WTC11 (cell line): ENCODE data around the gene RTKN2.

Experiments
- AFF4 ChIP-seq: sonication (generic); formaldehyde crosslinking; IDR thresholded peaks from 2 replicates; pipeline ENCODE4 v1.8.1; 2023; ENCODE audit warnings: mild to moderate bottlenecking, missing genetic modification reagents, borderline replicate concordance
- CREB1 ChIP-seq: sonication (generic); formaldehyde crosslinking; IDR thresholded peaks from 2 replicates; pipeline ENCODE4 v1.8.0; 2023; ENCODE audit warnings: mild to moderate bottlenecking, missing genetic modification reagents
- CTCF ChIP-seq: fragments of 200-600 bp; IDR thresholded peaks from 2 replicates; pipeline ENCODE4 v1.8.0; 2022; ENCODE audit warnings: antibody characterized with exemption
- E2F4 ChIP-seq: sonication (generic); formaldehyde crosslinking; IDR thresholded peaks from 2 replicates; pipeline ENCODE4 v1.8.1; 2022; ENCODE audit warnings: low read depth, mild to moderate bottlenecking, moderate library complexity, missing genetic modification reagents, borderline replicate concordance
- E2F5 ChIP-seq: sonication (generic); formaldehyde crosslinking; IDR thresholded peaks from 2 replicates; pipeline ENCODE4 v1.8.1; 2022; ENCODE audit warnings: mild to moderate bottlenecking, moderate library complexity, missing genetic modification reagents
- MXD4 ChIP-seq: fragments of 250-450 bp; sonication (Bioruptor Pico); IDR thresholded peaks from 2 replicates; pipeline ENCODE4 v1.8.0; 2021; ENCODE audit warnings: mild to moderate bottlenecking, moderate library complexity, borderline replicate concordance
- PREB ChIP-seq: sonication (generic); formaldehyde crosslinking; IDR thresholded peaks from 2 replicates; pipeline ENCODE4 v1.8.1; 2022; ENCODE audit warnings: mild to moderate bottlenecking, missing genetic modification reagents, moderate library complexity, borderline replicate concordance
- SP1 ChIP-seq: sonication (generic); formaldehyde crosslinking; conservative IDR thresholded peaks from 2 replicates; pipeline ENCODE4 v1.8.1; 2022; ENCODE audit warnings: missing genetic modification reagents
- TCF7 ChIP-seq: sonication (generic); formaldehyde crosslinking; IDR thresholded peaks from 2 replicates; pipeline ENCODE4 v1.8.0; 2022; ENCODE audit warnings: mild to moderate bottlenecking, low read depth, missing genetic modification reagents, moderate library complexity
- TEAD4 ChIP-seq: sonication (generic); formaldehyde crosslinking; IDR thresholded peaks from 2 replicates; pipeline ENCODE4 v1.8.0; 2022; ENCODE audit warnings: mild to moderate bottlenecking, missing genetic modification reagents
- TP53 ChIP-seq: sonication (generic); formaldehyde crosslinking; IDR thresholded peaks from 2 replicates; pipeline ENCODE4 v1.8.1; 2023; ENCODE audit warnings: mild to moderate bottlenecking, missing genetic modification reagents
- ZNF232 ChIP-seq: sonication (generic); formaldehyde crosslinking; IDR thresholded peaks from 2 replicates; pipeline ENCODE4 v1.8.0; 2022; ENCODE audit warnings: mild to moderate bottlenecking, missing genetic modification reagents
- ZNF416 ChIP-seq: fragments of 250-450 bp; sonication (Bioruptor Pico); IDR thresholded peaks from 2 replicates; pipeline ENCODE4 v1.9.0; 2021; ENCODE audit warnings: mild to moderate bottlenecking, inconsistent platforms

- TF ChIP-seq E2F4 (no peak), CTCF (peak; percentile 36), SP1 (no peak), CREB1 (no peak), PREB (CRISPR knock-in tag) (no peak), TCF7 (CRISPR knock-in tag) (no peak), AFF4 (CRISPR knock-in tag) (no peak), TEAD4 (CRISPR knock-in tag) (no peak), TP53 (CRISPR knock-in tag) (no peak), ZNF232 (no peak), E2F5 (no peak), MXD4 (no peak), ZNF416 (CRISPR knock-in tag) (no peak)
Observed at GRCh38 chr10:62264702-62265436, 3.8 kb downstream of the RTKN2 start.
